K562 (cell line): ENCODE data around the gene PGAP3. TPM values are rescaled to one million over a fixed set of nuclear protein-coding genes. Genes with fewer than 3 reads are reported as not detected.

ENCODE experiments used
- BRCA1 ChIP-seq, 2 experiments: fragments of 450-650 bp in 1 of 2; sonication (generic) in 1 of 2; formaldehyde crosslinking in 1 of 2; IDR thresholded peaks; 2 replicates each; pipeline versions ENCODE4 v1.5.0 to v1.6.1; 2017 to 2020; ENCODE audit warnings: mild to moderate bottlenecking in 1 of 2, missing genetic modification reagents in 1 of 2
- C11orf30 ChIP-seq: fragments of 450-650 bp; IDR thresholded peaks from 2 replicates; pipeline ENCODE4 v1.6.1; 2016; ENCODE audit warnings: low read depth, mild to moderate bottlenecking
- CCNT2 ChIP-seq: IDR thresholded peaks from 2 replicates; pipeline ENCODE4 v1.6.1; 2011; ENCODE audit warnings: borderline replicate concordance, low read depth, mild to moderate bottlenecking, moderate library complexity, mixed read lengths, low read length; ENCODE audit not compliant: insufficient read length; ENCODE audit errors: extremely low read depth
- ELF2 ChIP-seq: fragments of 250-450 bp; sonication (Bioruptor Pico); IDR thresholded peaks from 2 replicates; pipeline ENCODE4 v1.5.0; 2021; ENCODE audit warnings: mild to moderate bottlenecking
- ETS2 ChIP-seq: IDR thresholded peaks from 2 replicates; pipeline ENCODE4 v1.6.1; 2016; ENCODE audit warnings: borderline replicate concordance, missing genetic modification characterization, mild to moderate bottlenecking, moderate library complexity, missing compliant biosample characterization; ENCODE audit not compliant: poor library complexity, severe bottlenecking
- ETV1 ChIP-seq: fragments of 450-650 bp; conservative IDR thresholded peaks from 2 replicates; pipeline ENCODE4 v1.6.1; 2016; ENCODE audit warnings: missing genetic modification characterization, control low read depth, low read depth, missing compliant biosample characterization
- ETV5 ChIP-seq: sonication (generic); formaldehyde crosslinking; IDR thresholded peaks from 2 replicates; pipeline ENCODE4 v1.4.0; 2020; ENCODE audit warnings: low read depth, mild to moderate bottlenecking, missing genetic modification reagents
- GATAD2A ChIP-seq: fragments of 450-650 bp; IDR thresholded peaks from 2 replicates; pipeline ENCODE4 v1.6.1; 2017
- HES1 ChIP-seq: fragments of 450-650 bp; IDR thresholded peaks from 2 replicates; pipeline ENCODE4 v1.6.1; 2016; ENCODE audit warnings: low read depth, mild to moderate bottlenecking, moderate library complexity
- JUN ChIP-seq, 2 experiments: sonication (generic) in 1 of 2; formaldehyde crosslinking in 1 of 2; IDR thresholded peaks; 2 replicates each; pipeline versions ENCODE4 v1.6.1 to v1.8.0; 2012 to 2022; ENCODE audit warnings: borderline replicate concordance in 2 of 2, mild to moderate bottlenecking in 2 of 2, improper control_type of control experiment in 1 of 2, low read depth in 1 of 2, low read length in 1 of 2, missing genetic modification reagents in 1 of 2
- KAT8 ChIP-seq: fragments of 450-650 bp; IDR thresholded peaks from 2 replicates; pipeline ENCODE4 v1.6.1; 2016; ENCODE audit warnings: low read depth, mild to moderate bottlenecking
- MIER1 ChIP-seq: fragments of 450-650 bp; IDR thresholded peaks from 2 replicates; pipeline ENCODE4 v1.6.1; 2016; ENCODE audit warnings: antibody characterized with exemption, mild to moderate bottlenecking, low read depth
- NFE2 ChIP-seq: IDR thresholded peaks from 2 replicates; pipeline ENCODE4 v1.6.1; 2014; ENCODE audit warnings: antibody characterized with exemption, low read depth
- NR2F6 ChIP-seq: fragments of 450-650 bp; formaldehyde crosslinking; IDR thresholded peaks from 2 replicates; pipeline ENCODE4 v1.4.0; 2020; ENCODE audit warnings: mild to moderate bottlenecking
- PRMT5 ChIP-seq: sonication (generic); formaldehyde crosslinking; IDR thresholded peaks from 2 replicates; pipeline ENCODE4 v1.5.0; 2020; ENCODE audit warnings: missing genetic modification reagents
- RBBP5 ChIP-seq: fragments of 200-600 bp; sonication (generic); IDR thresholded peaks from 2 replicates; pipeline ENCODE4 v1.6.1; 2012; ENCODE audit warnings: borderline replicate concordance, mild to moderate bottlenecking, low read length, control low read depth, inconsistent platforms; ENCODE audit not compliant: insufficient read depth, poor library complexity, severe bottlenecking
- RBM34 ChIP-seq: fragments of 200-400 bp; formaldehyde crosslinking; IDR thresholded peaks from 2 replicates; pipeline ENCODE4 v1.6.1; 2018; ENCODE audit warnings: low read length, borderline replicate concordance; ENCODE audit not compliant: insufficient read depth
- SMARCE1 ChIP-seq: fragments of 450-650 bp; IDR thresholded peaks from 2 replicates; pipeline ENCODE4 v1.7.1; 2016; ENCODE audit warnings: mild to moderate bottlenecking
- SRSF9 ChIP-seq: fragments of 200-400 bp; formaldehyde crosslinking; IDR thresholded peaks from 2 replicates; pipeline ENCODE4 v1.6.1; 2017; ENCODE audit warnings: low read depth, low read length, borderline replicate concordance
- USF2 ChIP-seq: sonication (generic); formaldehyde crosslinking; IDR thresholded peaks from 2 replicates; pipeline ENCODE4 v1.5.0; 2020; ENCODE audit warnings: missing genetic modification reagents
- ZFX ChIP-seq: sonication (generic); formaldehyde crosslinking; IDR thresholded peaks from 2 replicates; pipeline ENCODE4 v1.8.0; 2022; ENCODE audit warnings: mild to moderate bottlenecking, missing genetic modification reagents, moderate library complexity
- ZNF436 ChIP-seq: fragments of 250-450, 450-650 bp; sonication (Bioruptor Pico); formaldehyde crosslinking; IDR thresholded peaks from 2 replicates; pipeline ENCODE4 v1.7.0; 2020; ENCODE audit warnings: mild to moderate bottlenecking
- ZNF445 ChIP-seq: fragments of 250-450 bp; sonication (Bioruptor Pico); IDR thresholded peaks from 2 replicates; pipeline ENCODE4 v1.4.0; 2020; ENCODE audit warnings: low read depth, mild to moderate bottlenecking, moderate library complexity
- ZNF699 ChIP-seq: fragments of 250-450 bp; sonication (Bioruptor Pico); IDR thresholded peaks from 2 replicates; pipeline ENCODE4 v1.8.0; 2021; ENCODE audit warnings: mild to moderate bottlenecking, moderate library complexity; ENCODE audit not compliant: insufficient replicate concordance
- ZNF766 ChIP-seq: fragments of 200-800 bp; sonication (Bioruptor generic); conservative IDR thresholded peaks from 2 replicates; pipeline ENCODE4 v1.6.1; 2016; ENCODE audit warnings: missing genetic modification characterization, missing compliant biosample characterization
- polyA plus RNA-seq, 8 experiments: library from polyadenylated mRNA; depleted of rRNA in 4 of 8; stranded (reverse) in 5 of 8; unstranded in 3 of 8; fragments of >200 nt; fragmentation: Nextera tagmentation in 2 of 8; fragmentation: Illumina TruSeq in 1 of 8; extraction: Ambion mirVana in 2 of 8; extraction: Trizol in 1 of 8; gene quantifications; 2 replicates each; pipeline versions ENCODE4 v1.2.1 to v1.2.3, GENCODE V29; 2011 to 2014; ENCODE audit warnings: inconsistent platforms in 1 of 8, missing spikeins in 1 of 8
- total RNA-seq, 7 experiments: library from RNA; depleted of rRNA in 6 of 7; stranded (reverse); fragments of >200 nt in 6 of 7; fragmentation: Illumina TruSeq in 2 of 7; extraction: Trizol in 2 of 7; gene quantifications; 2 replicates each; pipeline versions ENCODE4 v1.2.1 to v1.2.3, GENCODE V29; 2011 to 2021; ENCODE audit warnings: low replicate concordance in 1 of 7
- TF ChIP-seq, protein P1 (sequence below): sonication (generic); formaldehyde crosslinking; IDR thresholded peaks from 2 replicates; pipeline ENCODE4 v1.8.0; 2022; ENCODE audit warnings: mild to moderate bottlenecking, missing genetic modification reagents, borderline replicate concordance

The PGAP3 gene
- total and polyA plus RNA-seq, 9 of the 15 experiments (the other 6 are each of a cell fraction or from before 2014, with no cell fraction given): 0.38 to 9.4 (median 4.5) TPM

DNA sequence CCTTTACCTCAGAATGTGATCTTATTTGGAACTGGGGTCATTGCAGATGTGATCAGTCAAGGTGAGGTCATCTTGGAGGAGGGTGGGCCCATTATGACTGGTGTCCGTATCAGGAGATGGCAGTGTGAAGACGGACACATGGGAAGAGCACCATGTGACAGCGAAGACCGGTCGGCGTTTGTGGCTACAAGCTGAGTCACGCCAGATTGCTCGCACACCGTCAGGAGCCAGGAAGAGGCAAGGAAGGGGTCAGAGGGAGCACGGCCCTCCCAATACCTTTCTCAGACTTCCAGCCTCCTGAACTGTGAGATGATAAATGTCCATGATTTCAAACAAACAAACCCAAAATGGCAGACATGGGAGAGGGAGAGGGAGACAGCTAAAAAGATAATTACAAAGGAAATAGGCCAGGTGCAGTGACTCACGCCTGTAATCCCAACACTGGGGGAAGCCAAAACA lies 37.7 kb downstream of the PGAP3 start (continued):
- TF ChIP-seq ZNF766 (CRISPR knock-in tag): peak; percentile 80
- TF ChIP-seq ETV1: peak; percentile 68
- no peak for TF ChIP-seq KAT8
- no peak for TF ChIP-seq BRCA1 (IDR thresholded peaks at IDR 0.05)
- TF ChIP-seq BRCA1 (CRISPR knock-in tag; IDR thresholded peaks at IDR 0.05): no peak
- no peak for TF ChIP-seq PRMT5
- TF ChIP-seq RBBP5: peak; percentile 43
- TF ChIP-seq GATAD2A: peak; percentile 90
- no peak for TF ChIP-seq ETS2 (tag)
- no peak for TF ChIP-seq RBM34
- TF ChIP-seq ZFX (CRISPR knock-in tag): 0 out of 2 replicates have a peak, but pooled peaks have one; percentile 35
- no peak for TF ChIP-seq NR2F6 (CRISPR knock-in tag)
- TF ChIP-seq ELF2: no peak
- peak; percentile 90 for TF ChIP-seq USF2 (CRISPR knock-in tag)
- TF ChIP-seq SMARCE1: peak; percentile 89
- TF ChIP-seq, protein P1, sequence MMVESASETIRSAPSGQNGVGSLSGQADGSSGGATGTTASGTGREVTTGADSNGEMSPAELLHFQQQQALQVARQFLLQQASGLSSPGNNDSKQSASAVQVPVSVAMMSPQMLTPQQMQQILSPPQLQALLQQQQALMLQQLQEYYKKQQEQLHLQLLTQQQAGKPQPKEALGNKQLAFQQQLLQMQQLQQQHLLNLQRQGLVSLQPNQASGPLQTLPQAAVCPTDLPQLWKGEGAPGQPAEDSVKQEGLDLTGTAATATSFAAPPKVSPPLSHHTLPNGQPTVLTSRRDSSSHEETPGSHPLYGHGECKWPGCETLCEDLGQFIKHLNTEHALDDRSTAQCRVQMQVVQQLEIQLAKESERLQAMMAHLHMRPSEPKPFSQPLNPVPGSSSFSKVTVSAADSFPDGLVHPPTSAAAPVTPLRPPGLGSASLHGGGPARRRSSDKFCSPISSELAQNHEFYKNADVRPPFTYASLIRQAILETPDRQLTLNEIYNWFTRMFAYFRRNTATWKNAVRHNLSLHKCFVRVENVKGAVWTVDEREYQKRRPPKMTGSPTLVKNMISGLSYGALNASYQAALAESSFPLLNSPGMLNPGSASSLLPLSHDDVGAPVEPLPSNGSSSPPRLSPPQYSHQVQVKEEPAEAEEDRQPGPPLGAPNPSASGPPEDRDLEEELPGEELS (CRISPR knock-in tag): no peak
- peak; percentile 98 for TF ChIP-seq NFE2
- no peak for TF ChIP-seq HES1
- no peak for TF ChIP-seq ETV5 (CRISPR knock-in tag)
- TF ChIP-seq SRSF9: no peak
- no peak for TF ChIP-seq ZNF699 (CRISPR knock-in tag)
- peak; percentile 90 for TF ChIP-seq JUN (IDR thresholded peaks at IDR 0.05; ENCODE audit: borderline replicate concordance, low read depth, low read length)
- no peak for TF ChIP-seq JUN (CRISPR knock-in tag; IDR thresholded peaks at IDR 0.05; ENCODE audit: borderline replicate concordance)
- TF ChIP-seq MIER1: no peak
- no peak for TF ChIP-seq ZNF445 (CRISPR knock-in tag)
- TF ChIP-seq CCNT2: no peak
- TF ChIP-seq ZNF436 (CRISPR knock-in tag): no peak
- TF ChIP-seq C11orf30: peak; percentile 95
